Endometrial microvascular endothelial cells (primary cell): ENCODE results near the gene KCNJ6. TPM values are rescaled to one million over a fixed set of nuclear protein-coding genes. Genes with fewer than 3 reads are reported as not detected.

Experiments used
- in situ Hi-C: cut with HindIII; loops from 2 replicates; pipeline ENCODE4 v1.10.0; 2017; ENCODE audit warnings: low sequenced_read_pairs, low pct_unique_long_range_greater_than_20kb; ENCODE audit errors: inconsistent ontology term
- total RNA-seq: library from RNA; depleted of rRNA; stranded (reverse); fragments of >200 nt; gene quantifications from one replicate; pipeline ENCODE4 v1.2.3, GENCODE V29; 2015; ENCODE audit errors: inconsistent ontology term

Gene KCNJ6
- total RNA-seq, 1 donor from 2014 or later, result not detected

- in situ Hi-C loops, result no loop called here
These were observed 45.0 kb downstream of the KCNJ6 start for GRCh38 chr21:37871121-37871862.

- in situ Hi-C loops, result no loop called here
These were observed 46.0 kb downstream of the KCNJ6 start for GRCh38 chr21:37870221-37870620.

- in situ Hi-C loops, result no loop called here
These were observed 46.6 kb downstream of the KCNJ6 start for GRCh38 chr21:37869661-37870060.

GRCh38 chr21:37868446-37869295 lies 47.6 kb downstream of the KCNJ6 start:
- in situ Hi-C loops, result no loop called here

GRCh38 chr21:37866027-37866426 lies 50.2 kb downstream of the KCNJ6 start:
- in situ Hi-C loops, result no loop called here

DNA sequence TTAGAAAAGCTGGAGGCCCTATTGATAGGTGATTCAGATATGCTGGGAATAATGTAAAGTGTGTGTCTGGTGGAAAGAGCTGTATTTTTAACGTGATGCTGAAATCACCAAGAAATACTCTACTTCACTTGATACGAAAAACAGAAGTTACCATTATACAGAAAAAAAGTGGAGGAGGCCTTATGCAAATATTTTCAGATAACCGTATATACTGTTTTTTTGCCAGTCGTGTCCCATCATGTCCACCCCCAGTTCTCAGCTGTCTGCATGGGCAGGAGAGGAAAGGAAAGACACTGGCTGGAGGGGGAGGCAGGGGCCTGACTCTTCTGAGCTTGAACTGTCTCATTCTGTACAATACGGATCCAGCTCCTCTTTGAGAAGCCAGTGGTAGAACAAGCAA lies 51.1 kb downstream of the KCNJ6 start:
- in situ Hi-C loops, result no loop called here

DNA sequence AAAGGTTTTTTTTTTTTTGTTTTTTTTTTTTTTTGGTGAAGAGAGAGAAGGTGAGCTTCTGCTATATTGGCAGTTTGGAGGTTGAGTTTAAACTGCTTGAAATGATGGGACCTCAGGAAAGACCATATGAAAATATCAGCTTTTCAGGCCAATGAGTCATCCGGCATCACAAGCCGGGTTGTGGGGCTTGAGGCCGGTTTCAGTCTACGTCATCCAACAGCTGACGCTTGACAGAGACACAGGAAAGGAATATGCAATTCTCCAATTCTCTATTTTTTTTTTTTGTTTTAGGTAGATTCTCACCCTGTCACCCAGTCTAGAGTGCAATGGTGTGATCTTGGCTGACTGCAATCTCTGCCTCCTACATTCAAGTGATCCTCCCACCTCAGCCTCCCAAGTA lies 52.4 kb downstream of the KCNJ6 start:
- in situ Hi-C loops, result no loop called here

GRCh38 chr21:37862536-37862935 lies 53.7 kb downstream of the KCNJ6 start:
- in situ Hi-C loops, result no loop called here

GRCh38 chr21:37861561-37861960 lies 54.7 kb downstream of the KCNJ6 start:
- in situ Hi-C loops, result no loop called here

- in situ Hi-C loops, result no loop called here
These were observed 55.8 kb downstream of the KCNJ6 start for GRCh38 chr21:37860416-37860815.

DNA sequence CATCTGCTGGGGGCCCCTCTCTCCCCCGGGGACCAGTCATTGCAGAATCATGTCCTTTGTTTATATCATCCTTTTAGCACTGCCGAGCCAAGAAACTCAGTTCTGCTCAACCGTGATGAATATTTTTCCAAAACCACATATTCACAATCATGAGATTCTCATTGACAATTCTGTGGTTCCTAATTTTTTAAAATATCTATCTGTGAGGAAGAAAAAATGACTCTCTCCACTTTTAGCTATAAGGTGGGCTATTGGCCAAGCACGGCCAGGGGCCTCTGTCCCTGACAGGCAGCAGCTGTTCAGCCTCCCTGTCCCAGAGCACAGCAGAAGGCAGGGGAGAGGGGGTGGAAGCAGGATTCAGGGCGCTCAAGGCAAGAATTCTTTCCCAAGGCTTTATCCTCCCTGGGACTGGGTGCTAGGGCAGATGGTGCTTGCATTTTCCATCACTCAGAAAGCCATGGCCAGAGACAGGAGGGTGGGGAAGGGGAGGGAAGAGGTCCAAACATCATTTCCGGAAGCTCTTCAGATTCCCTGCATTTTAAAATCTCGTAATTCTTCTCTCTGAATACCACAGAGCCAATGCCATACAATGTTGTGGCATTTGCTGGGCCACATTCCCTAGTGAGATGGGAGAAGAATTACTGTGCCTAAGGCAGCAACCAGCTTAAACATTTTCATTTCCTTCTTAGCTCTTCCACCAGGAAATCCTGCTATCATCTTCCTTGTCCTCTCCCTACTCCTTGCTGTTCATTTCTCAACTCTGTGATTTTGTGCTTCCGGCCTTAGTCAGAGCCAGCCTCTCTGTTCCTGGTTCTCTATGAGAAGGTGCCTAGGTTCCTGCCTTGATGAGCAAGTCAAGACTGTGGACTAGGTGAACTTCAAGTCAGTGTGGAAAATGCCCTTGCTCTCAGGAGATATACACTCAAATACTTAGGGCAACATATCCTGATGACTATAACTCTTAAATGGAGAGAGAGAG lies 60.3 kb downstream of the KCNJ6 start:
- in situ Hi-C loops, result no loop called here

GRCh38 chr21:37855271-37855646 lies 61.0 kb downstream of the KCNJ6 start:
- in situ Hi-C loops, result no loop called here

DNA sequence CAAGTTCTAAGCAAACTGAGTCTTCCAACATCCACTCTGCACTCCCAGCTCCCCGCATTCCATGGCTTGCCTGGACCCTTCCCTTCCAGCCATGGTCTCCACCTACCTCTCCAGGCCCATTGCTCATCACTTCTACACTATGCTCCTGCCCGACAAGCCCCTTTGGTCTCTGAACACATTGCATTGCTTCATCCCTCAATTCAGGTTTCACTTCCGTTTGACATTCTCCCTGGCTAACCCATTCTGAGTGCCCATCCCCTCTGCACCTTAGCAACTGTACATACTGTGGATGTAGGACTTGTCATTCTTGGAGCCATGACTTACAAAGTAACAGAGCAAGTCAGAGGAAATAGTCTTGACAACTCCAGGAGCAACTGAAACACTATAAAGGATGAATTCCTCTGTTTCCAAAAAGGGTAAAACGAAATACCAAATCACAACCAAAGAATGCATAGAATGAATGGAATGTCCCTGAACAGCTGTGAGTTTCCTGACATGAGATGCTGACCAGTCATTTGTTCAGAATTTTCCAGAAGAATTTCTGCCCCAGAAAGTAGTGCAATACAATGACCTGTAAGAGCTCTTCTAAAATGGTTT lies 66.7 kb downstream of the KCNJ6 start:
- in situ Hi-C loops, result no loop called here

- in situ Hi-C loops, result no loop called here
These were observed 67.4 kb downstream of the KCNJ6 start for GRCh38 chr21:37848721-37849490.

- in situ Hi-C loops, result no loop called here
These were observed 70.7 kb downstream of the KCNJ6 start for GRCh38 chr21:37845535-37845934.

DNA sequence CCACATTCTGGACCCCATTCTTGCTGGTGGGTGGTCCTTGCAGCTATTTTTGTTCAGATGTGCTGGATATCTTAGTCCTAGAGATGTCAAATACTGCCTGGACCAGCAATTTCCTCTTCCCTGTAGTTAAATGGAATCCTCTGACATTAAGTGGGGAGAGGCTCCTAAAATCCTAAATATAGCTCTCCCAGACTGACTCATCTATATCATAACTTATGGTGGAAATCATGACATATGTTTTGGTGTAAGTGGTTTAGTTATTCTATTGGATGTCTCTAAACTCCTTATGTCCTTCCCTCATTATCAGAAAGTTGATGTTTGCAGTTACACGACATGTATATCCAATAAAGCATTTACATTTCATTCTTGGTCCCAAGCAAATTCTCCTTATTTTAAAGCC lies 73.1 kb downstream of the KCNJ6 start:
- in situ Hi-C loops, result no loop called here

DNA sequence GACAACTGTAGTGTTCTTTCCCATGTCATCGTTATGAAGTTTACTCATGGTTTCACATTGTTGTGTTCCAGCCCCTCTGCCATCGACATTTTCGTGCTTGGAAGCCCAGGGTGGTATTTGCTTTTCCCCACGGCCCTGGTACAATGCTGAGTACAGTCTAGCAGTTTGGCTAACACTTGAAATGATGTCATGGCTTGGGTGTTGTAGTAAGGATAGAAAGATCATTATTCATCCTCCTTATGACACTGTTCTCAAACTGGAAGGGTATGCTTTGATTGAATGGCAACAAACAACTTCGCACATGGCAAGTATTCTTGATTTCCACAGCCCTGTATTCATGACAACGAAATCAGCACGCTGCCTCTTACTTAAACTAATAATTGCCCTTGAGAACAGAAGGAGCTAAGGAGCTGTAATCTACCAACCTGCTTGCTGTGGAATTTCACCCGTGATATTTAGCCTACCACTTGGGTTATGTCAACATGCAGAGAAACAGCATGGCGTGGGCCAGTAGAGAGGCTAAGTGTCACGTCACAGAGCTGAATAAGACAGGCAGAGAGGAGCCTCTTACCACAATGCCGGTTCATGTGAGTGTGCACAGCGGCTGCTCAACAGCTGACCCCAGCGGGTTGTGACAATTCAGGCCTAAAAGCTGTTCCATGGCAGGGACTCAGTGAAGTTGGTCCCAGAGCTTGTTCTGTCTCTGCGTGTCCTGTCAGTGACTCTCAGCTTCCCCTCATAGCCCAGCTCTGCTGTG lies 73.9 kb downstream of the KCNJ6 start:
- in situ Hi-C loops, result no loop called here
